GM18907 (cell line): ENCODE results near the gene SMIM3.
A peak's percentile ranks its signal among the peaks of the same experiment; 100 is the strongest.

Experiments used
- ATAC-seq: cut with Tn5 transposase; IDR thresholded peaks from one replicate; pipeline ENCODE4 v1.9.1; 2021; ENCODE audit warnings: mild to moderate bottlenecking, moderate library complexity; ENCODE audit not compliant: unreplicated experiment

Gene SMIM3

DNA sequence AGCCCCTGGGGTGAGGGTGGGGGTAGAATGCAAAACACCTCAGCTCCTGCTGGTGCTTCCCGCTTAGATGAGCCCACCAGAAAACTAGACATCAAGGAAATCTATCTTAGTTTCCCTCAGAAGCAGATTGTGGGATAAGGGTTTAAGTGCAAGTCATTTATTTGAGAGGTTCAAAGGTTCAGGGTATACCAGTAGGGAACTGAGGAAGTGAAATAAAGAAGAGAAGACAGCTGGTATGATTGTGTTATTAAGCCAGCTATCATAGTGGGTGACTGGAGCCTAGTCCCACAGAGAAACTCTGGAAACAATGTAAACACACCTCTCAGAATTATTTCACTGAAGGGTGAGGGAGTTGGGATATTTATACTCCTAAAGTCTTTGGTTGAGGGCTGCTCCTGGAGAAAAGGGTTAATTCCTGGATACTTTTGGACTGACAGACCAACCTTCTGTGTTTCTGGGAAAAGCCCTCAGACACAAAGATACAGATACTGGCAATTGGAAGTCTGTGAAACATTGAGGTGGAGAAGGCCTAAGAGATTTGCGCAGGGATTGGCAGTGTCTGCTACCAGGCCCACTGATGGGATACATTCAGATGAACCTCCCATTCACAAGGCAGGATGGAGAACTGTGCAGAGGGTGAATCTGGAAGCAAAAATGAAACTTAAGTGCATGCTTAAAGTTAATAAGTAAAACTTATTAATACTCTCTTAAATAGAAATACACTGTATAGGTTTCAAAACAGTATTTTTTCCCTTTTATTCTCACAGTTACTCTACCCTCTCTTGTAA, 13.4 kb upstream of the SMIM3 start:
- no peak for ATAC-seq

DNA sequence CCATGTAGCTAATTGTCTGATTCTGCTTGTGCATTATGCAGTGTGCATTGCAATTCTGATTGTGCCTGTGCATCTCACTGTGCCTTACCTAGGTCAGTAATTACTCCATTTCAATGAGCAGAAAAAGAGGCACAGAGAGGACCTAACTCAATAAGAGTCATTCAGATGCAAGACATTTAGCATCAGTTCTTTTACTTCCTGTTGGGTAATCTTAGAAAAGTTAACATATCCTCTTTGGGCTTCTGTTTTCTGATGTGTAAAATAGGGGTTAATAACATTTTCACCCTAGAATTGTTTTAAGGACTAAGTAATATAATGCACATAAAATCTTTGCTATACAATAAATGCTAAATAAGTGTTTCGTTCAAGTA, 12.8 kb upstream of the SMIM3 start:
- no peak for ATAC-seq

DNA sequence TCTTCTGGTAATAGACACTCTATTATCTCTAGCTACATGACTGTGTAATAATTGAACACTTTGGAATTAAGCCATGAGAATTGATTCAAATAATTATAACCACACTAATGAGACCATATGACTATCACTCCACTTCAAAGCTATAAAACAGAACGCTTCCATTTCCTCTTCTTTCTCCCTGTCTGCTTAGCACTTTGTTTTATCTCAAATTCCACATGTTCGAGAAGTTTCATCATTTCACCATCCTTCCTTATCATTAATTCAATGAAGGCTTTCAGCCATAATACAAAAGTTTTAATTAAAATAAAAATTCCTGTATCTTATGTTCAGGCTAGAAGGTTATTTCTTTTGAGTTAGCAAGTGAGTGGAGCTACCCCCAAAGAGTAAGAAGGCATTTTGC, 12.3 kb upstream of the SMIM3 start:
- no peak for ATAC-seq

DNA sequence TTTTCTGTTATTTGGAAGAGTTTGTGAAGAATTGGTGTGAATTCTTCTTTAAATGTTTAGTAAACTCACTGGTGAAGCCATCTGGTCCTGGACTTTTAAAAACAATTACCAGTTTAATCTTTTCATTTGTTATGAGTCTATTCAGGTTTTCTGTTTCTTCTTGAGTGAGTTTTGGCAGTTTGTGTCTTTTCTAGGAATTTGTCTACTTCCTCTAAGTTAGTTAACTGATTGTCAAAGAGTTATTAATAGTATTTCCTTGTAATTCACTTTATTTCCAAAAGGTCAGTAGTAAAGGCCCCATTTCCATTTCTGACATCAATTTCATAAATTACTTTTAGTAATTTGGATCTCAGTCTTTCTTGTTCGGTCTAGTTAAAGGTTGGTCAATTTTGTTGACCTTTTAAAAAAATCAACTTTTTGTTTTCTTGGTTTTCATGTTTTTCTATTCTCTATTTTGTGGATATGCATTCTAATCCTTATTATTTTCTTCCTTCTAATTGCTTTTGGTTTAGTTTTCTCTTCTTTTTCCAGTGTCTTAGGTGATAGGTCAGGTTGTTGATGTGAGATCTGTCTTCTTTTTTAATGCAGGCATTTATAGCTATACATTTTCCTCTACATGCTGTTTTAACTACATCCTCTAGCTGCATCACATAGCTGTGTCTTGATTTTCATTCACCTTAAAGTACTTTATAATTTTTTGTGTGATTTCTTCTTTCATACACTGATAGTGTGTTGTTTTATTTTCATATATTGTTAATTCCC, 7.3 kb upstream of the SMIM3 start:
- ATAC-seq: no peak

DNA sequence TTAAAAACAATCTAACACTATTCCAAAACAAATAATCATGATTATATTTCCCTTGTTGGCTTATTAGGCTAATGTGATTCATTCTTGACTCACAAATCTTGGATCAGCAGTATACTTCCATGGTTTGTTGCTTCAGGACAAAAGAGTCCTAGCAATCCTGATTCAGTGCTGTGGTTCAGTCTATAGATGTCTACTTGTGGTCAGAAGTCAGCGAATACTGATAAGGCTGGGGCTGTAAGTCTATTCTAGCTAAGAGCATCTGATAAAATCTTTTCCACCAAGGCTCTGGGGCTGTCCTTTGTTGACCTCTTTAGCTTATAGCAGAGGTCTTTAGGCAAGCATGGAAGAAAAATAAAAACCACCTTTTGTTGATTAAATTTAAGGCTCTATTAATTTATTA, 4.4 kb upstream of the SMIM3 start:
- ATAC-seq: no peak

DNA sequence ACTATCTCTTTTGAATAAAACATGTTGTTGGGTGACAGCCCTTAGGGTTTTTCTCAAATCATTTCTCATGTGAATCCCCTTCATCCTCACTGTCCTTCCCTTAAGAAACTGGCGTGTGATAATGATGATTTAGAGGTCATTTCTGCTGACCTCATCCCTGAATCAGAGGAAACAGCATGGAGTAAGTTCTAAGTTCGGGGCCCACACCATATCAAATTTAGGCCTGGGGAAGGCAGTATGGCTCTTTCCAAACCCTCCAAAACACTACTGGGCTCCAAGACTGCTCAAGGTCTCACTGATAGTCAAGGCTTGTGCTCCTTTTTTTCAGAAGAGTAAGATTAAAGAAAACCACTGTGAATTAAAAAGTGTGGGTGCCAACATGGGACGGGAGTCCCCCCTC, 872 bp upstream of the SMIM3 start:
- ATAC-seq: no peak

DNA sequence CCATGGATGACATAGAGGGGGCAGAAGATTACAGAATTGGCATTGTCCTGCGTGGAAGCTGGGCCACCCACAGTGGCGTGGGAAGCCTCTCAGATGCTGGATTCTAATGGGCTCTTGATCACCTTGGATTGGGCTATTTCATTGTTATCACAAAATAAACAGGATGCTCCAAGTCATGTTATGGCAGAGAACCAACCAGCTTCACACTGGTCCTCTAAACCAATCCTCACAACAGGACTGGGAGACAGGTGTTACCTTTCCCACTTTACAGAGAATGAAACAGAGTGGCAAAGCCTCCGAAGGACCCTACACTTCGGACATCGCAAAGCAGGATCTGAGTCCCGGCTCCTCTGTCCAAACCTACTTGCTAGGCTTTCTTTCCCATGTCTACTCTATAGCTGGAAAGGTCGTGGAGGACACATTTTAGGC, 455 bp upstream of the SMIM3 start:
- no peak for ATAC-seq

DNA sequence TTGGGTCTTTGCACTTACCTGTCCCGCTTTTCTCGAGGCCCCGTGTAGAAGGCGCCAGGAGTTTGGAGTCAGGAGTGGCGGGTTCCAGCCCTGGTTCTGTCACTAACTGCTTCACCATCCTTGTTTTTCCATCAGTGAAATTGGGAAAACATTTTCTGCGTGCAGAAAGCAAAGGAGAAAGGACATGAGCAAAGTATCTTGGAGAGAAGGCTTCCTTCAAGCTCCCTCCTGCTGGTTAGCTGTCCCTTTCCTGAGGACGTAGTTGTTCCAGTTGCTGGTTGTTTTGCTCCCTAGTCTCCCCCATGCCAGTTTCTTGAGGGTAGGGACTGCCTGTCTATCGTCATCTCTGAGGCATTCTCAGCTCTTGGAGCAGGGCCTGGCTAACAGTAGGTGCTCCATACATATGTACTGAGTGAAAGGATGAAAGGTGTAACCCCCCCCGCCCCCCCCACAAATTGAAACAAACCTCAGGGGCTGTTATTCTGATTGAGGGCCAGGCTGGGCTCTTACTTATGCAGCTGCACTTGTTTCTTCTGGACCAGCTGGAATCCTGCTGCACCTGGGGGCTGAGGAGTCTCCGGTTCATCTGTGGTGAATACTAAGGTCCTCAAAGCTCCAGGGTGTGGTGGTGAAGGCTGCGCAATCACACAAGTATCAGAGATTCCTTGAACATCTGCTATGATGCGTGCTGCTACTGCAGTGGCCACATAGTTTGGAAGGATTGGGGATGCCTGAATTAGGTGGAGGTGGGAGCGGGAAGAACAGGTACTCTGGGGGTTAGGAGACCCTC, 1.0 kb downstream of the SMIM3 start:
- peak; percentile 2 for ATAC-seq

DNA sequence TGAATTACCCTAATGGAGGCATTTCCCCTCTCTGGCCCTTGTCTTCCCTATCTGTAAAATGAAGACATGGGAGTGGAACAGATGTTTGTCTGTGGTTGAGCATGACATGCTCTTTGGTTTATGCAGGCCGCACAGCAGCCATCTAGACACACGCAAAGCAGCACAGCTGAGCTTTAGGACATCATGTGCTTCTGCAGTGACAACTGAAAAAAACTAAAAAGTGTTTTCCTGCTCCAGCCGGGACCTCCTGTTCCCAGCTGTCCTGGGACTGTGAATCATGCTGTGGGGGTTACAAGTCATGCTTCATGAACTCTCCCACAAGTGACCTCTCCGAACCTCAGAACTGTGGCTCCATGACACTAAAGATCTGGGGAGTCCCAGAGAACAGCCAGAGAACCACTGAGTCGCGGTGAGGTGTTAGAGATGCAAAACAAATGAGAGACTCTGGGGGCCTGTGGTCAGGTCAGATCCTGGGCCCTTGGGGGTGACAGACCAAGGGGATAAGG, 1.7 kb downstream of the SMIM3 start:
- peak; percentile 69 for ATAC-seq

DNA sequence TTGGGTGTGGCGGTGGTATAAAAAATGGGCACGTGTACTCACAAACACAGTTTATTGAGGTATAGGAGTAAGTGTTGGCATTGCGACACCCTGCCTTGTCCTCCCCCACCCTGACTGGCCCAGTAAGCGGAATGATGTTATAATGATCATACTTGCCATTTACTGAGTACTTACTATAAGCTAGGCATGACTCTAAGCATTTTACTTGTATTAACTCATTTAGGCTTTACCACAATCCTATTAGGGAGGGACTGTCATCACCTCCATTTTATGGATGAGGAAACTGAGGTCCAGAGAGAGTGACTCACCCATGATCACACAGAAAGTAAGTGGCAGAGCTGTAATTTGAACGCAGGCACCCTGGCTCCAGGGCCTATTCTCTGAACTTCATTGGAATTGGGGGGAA, 2.3 kb downstream of the SMIM3 start:
- no peak for ATAC-seq

DNA sequence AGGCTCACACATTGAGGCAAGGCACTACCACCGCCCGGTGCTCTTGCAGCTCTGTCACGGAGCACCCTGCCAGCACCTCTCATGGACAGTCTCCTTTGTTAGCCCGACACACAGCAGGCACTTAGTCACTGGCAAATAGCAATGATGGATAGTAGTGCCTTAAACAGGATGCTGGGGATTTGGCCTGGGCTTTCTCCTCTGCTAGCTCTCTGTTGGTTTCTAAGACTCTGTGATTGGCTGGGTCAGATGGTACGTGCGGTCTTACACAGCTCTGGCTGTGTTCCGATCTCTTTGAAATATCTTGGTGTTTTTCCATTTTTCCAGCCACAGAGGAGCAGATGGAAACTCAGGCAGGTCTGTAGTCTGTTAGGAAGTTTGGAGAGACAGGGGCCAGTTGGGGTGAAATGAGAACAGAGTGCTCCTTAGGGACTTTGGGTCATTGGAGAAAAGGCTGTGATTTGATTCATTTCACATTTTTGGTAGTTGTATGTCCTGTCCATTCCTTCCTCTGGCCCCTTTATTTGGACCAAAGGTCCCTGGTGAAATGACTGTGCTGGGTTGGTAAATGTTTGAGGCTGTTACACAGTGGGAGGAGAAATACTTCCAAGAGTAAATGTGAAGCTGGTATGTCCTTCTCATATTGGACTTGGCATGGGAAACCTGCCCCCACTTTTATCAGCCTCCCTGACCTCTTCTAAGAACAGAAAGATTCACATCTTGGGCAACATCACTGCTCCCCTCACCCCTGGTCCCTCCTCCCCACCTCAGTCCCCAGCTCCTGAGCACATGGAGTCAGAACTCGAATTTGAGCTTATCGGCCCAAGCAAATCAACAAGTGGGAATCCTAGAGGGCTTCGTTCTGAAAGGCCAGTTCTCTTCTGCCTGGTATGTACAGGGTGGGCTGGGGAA, 3.4 kb downstream of the SMIM3 start:
- no peak for ATAC-seq

DNA sequence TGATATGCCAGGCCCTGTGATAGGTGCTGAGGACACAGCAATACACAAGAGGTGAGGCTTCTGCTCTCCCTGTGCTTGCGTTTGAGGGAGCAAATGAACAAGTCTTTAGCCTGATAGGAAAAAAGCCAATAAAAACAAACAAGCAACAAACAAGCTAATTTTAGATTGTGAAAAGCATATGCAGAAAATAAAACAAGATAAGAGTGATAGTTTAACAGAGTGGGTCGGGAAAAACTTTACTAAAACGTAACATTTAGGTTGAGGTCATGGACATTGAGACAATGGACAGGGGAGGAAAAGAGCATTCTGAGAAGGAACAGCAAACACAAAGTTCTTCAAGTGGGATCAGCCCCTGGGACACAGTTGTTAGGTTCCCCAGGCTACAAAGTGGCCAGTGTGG, 4.3 kb downstream of the SMIM3 start:
- no peak for ATAC-seq

DNA sequence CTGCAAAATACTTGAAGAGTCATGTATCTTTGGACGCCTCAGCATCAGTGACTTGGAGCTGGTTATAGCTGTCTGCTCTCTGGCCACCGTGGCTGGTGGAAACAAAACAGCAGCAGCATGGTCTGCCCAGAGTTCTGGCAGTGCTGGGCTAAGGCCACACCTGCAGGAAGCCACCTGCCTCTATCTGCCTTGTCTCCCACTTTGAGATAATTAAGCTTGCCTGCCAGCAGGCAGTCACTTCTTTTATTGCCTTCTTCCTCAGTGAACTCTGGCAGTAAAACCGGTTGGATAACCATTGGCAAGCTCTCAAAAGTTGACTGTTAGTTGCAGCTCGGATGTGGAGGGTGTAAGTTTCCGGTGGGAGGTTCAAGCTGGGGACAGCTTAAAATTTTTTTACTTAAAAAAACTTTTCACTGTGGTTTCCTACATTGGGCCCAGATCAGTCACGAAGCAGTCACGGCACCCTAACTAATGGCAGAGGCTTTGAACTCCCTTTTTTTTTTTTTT, 4.9 kb downstream of the SMIM3 start:
- ATAC-seq: peak; percentile 43

DNA sequence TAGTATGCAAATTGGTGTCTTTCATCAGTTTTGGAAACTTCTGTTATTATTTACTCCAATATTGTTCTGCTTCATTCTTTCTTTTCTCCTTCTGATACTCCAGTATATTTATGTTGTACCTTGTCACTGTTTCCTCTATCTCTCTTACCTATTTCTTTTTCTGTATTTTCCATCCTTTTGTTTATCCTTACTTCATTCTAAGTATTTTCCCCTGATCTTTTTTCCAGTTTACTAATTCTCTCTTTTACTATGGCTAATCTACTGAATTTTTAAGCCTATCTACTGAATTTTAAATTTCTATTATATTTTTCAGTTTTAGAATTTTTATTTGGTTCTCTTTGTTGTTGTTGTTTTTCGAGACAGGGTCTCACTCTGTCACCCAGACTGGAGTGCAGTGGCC, 7.4 kb downstream of the SMIM3 start:
- no peak for ATAC-seq

DNA sequence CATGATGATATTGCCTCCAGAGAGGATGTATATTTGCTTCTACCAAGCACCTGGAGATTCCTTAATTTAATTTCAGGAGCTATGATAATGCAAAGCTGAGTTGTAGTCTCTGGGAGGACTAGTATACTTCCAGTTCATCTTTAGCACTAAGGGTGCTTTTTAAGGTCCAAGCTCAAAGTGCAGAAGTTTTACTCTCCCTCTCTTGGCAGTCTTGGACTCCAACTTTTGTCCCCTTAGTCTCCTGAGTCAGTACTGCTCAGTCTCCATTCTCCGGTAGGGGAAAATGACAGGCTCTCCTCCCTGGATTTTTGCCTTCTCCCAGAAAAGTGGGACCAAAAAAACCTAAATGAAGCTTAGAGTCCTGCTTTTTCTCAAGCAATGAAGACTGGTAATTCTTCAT, 8.3 kb downstream of the SMIM3 start:
- no peak for ATAC-seq

DNA sequence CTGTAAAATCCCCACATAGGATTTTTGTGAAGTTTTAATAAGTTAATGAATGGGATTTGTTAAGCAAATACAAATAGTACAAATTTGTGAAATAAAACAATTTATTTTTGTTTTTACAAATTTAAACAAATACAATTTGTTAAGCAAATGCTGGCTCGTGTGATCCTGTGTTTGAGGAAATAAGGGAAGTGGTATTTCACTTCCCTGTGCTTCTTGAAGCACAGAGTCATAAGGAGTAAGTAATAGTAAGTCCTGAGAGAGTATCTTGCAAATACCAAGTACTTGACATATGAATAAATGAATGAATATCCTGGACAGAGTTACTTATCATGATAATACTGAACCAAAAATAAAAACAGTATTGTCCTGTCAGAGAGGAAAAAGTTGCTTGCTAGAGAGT, 9.1 kb downstream of the SMIM3 start:
- no peak for ATAC-seq

DNA sequence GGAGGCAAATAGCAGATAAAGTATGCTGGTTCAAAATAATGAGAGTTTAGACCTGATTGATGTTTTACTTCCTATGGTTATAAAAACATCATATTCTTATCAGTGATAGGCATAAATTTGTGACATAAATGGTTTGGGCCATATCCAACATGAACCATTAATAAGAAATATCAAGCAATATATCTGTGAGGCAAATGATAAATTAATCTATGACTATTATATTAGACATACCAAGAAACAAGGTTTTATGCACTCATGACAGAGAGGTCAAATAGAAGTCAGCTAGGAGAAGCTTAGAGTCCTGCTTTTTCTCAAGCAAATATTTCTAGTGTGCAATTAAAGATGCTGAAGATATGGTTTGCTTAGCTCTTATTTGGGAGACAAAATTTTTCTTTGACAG, 10.4 kb downstream of the SMIM3 start:
- no peak for ATAC-seq

DNA sequence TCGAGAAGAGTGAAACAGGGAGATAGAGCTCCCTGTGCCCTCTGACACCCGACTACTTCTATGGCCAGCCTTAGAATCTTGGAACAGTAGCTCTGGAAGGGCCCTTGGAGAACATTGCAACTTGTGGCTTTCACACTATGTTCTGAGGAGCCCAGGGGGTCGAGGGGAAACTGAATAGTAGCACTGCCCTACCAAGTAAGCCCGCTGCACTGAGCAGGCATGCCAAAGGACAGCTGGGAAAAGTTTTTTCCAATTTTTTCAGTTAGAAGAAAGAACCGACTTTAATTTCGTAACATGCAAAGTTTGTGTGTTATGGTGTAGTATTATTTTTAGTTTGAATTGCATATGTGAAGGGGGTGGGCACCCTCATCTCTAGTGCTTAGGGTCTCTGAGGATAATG, 10.9 kb downstream of the SMIM3 start:
- no peak for ATAC-seq

DNA sequence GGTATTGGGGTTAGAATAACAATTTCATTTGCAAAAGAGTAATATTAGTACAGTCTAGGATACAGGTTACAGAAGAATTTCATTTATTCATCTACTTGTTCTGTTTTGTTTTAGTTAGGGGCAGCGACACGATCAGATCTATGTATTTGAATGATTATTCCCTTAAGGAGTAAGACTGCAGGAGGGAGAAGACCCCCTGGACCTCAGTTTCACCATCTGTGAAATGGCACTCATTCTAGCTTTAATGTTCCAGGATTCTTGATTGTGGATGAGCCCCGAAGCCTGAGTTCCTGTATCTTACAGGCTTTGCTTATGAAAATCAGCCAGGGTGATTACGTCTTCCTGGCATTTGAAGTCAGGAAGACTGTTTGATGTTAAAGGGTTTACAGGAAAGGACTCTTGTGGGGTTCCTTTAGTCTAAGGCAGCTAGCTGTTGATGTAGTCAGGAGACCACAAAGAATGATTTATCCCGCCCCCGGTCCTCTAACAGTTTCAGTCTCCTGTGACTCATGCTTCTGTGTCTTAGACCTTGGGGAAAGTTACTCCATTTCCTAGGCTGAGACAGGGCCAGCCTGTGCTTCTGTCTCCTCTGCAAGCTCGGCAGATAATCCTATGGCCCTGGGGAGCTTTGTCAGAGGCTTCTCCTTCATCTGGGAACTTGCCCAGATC, 11.5 kb downstream of the SMIM3 start:
- peak; percentile 96 for ATAC-seq

DNA sequence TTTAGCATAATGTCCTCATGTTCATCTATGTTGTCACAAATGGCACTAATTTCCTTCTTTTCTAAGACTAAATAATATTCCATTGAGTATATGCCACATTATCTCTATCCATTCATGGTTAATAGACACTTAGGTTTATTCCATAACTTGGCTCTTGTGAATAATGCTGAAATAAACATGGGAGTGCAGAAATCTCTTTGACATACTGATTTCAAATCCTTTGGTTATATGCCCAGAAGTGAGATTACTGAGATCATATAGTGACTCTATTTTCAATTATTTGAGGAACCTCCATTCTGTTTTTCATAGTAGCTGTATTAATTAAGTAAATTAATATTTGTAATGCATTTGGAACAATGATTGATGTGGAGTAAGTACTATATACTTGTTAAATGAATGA, 13.0 kb downstream of the SMIM3 start:
- ATAC-seq: no peak
